GM19452 (cell line): ENCODE results near the gene TIMP2.
"Not testable (repeated sequence)": the region's sequence is repeated elsewhere in the genome, so short reads cannot be mapped to it uniquely, and the experiment has no call there.

ENCODE experiments used
- ATAC-seq: cut with Tn5 transposase; IDR thresholded peaks from one replicate; pipeline ENCODE4 v1.9.1; 2021; ENCODE audit not compliant: unreplicated experiment

TIMP2 gene

DNA sequence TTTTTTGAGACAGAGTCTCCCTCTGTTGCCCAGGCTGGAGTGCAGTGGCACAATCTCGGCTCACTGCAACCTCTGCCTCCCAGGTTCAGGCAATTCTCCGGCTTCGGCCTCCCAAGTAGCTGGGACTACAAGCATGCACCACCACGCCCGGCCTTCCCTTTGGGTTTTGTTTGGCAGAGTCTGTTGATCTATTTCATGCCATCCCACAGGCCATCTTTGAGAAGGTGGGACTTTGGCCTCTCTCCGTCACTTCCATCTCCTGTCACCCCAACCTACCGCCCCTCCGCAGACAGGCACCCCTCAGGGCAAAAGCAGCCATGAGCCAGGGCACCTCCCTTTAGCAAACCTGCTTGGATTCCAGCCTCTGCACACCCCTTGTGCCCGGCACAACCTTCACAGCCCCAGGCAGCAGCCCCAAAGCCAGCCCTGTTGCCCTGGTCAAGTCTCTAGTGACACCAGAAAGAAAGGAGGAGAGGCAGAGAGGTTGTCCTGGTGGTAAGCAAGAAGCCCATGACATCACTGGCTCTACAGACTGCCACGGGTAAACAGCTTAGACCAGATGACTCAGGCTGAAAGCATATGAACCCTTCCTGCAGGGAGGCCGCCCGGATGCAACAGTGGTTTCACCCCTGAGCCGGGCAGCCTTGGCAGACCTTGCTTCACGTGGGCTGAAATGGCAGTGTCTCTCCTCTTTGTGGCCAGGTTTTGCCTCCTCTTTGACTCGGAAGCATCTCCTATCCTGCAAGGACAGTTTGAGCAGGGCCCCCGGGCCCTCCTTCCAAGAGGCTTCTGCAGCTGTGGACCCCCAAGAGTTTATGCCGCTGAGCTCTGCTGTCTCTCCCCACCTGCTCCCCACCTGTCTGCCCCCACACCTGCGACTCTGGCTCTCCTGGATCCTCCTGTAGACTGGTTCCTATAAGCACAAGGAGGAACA, 8.1 kb upstream of the TIMP2 start:
- ATAC-seq, result no peak

DNA sequence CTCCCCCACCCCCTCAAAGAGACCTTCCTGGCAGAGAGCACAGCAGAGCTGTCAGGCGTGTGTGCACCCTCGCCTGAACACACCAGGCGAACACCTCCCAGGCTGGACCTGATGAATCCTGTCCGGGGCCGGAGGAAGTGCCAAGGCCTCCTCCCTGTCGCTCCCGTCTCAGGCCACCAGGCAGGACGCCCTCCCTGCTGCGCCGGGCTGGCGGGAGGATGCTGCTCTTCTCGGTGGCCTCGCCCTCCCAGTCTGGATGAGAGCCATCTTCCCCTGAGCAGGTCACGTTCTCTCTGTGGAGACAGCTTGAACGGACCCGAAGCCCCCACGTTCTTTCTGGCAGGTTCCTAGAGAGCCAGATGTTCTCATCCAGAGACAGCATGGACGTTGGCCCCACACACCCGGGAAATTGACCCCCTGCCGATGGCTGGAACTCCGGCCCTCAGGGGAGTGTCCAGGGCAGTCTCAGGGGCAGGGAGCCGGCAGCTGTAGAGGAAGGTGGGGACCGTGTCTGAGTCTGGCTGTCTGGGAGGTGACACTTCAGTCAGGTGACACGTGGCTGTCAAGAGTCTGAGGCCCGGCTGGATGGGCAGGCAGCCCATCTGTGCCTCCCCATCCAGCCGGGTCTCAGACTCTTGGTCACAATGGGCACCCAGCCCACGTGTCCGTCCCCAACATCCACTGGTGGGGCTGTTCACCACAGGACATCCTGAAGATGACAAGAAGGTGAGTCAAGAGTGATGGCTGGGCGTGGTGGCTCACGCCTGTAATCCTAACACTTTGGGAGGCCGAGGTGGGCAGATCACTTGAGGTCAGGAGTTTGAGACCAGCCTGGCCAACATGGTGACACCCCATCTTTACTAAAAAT, 5.0 kb upstream of the TIMP2 start:
- no peak for ATAC-seq

DNA sequence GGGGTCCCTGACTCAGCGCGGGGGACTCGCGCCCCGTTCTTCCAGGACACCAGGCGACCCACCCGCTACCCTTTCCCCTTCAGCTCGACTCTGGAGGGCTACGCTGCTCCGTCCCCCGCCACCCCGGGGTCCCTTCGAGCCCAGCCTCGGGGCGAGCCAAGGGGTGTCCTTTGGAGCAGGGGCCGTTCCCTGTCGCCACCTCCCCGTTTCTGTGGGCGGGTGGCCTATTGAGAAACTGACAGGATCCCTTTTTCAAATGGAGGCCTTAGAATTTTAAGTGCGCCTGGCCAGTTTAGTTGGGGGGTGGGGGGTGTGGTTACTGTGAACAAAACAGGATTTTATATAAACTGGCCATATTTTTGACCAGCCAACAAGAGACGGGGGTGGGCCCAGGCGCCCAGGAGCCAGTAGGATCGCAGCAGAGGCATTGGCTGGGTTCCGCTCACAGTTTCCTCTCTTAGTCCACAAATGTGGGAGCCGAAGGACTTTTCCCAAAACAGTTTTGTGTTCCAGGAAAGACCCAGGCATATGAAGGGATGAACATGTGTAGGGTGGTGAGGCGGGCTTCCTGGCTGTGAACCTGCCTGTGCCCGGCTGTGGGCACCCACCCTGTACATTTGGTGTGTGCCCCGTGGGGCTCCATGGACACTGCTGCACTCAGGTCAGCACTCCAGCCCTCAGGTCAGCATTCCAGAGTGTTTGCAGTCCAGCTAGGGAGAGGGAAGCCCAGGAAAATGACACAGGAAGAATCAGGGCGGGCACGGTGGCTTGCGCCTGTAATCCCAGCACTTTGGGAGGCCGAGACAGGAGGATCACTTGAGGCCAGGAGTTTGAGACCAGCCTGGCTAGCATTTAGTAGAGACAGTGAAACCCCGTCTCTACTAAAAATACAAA, 722 bp upstream of the TIMP2 start:
- ATAC-seq, result no peak

DNA sequence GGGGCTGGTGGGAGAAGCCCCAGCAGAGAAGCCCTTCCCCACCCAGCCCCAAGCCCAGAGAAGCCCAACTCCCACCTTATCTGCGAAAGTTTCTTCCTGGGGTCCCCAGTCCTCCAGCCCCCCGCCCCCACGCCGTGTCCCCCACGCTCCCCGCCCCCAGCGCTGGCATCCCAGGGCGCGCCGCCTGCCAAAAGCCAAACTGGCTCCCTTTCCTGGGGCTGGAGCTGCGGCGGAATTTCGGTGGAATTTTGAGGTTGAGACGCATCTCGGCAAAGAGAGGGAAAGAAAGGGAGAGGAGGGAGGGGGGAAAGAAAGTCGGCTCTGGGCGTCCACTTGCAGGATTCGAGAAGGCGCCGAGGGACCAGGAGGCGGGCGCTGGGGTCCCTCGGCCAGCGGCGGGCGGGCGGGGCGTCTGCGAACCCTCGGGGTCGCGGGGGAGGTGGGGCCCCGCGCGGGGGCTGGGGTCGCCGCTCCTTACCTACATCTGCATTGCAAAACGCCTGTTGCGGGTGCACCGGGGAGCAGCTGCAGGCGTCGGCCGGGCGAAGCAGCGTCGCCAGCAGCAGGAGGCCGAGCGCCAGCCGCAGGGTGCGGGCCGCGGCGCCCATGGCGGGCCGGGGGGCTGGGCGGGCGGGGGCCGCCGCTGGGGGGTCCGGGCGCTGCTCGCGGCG, 571 bp downstream of the TIMP2 start:
- no peak for ATAC-seq

DNA sequence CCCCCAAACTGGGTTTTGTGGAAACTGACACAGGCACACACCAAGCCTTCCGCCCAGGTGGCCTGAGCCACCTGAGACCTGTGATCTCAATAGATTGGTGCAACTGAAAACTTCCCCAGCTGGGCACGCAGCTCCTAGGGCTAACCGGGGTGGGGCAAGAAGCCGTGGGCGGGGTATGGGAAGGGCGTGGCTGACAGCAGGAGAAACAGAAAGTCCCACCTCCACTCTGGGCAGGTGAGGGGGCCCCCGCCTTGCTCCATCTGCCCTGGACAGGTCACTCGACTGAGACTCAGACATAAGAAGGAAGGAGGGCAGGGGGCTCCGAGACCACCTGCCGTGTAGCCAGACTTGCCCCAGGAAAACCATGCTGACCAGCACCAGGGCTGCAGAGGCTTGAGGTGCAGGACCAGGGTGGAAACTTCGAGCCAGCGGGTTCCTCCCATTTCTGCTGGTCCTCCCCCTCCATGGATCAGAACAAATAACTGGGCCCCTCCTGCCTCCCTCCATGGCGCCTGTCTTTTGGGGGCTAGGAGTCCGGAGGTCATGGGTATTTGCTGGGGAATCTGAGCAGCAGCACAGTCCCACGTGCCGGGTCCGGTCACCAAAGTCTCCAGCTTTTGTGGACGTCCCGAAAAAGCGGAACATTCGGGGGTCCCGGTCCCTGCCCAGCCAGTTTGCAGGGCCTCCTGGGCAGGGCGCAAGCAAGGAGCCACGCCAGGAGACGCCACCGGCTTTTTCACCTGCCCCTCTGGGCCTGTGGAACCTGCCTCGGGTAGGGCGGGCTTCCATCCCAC, 1.3 kb downstream of the TIMP2 start:
- no peak for ATAC-seq

DNA sequence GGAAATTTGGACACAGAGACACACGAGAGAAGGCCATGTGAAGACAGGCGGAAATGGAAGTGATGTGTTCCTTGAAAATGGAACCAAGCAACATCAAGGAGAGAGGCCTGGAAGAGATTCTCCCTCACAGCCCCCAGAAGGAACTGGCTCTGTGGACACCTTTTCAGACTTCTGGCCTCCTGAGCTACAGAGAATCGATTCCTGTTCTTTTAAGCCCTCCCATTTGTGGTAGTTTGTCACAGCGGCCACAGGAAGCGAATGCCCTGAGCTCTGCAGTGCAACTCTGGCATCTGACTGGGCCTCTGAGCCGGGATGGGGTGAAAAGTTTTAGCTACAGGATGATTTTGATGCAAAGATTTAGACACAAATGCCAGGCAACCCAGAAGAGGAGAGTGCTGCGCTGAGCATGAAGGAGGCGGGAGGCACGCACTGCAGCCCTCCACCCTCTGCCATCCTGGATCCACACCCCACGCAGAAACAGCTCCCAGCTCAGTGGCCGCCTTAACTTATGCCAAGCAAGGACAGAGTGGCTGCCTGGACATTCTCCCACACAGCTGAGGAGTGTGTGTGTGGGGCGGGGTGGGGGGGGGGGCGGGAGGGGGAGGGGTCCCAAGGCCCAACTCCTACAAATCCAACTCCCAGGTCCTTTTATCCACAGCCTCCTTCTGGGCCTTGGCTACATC, 2.2 kb downstream of the TIMP2 start:
- no peak for ATAC-seq

DNA sequence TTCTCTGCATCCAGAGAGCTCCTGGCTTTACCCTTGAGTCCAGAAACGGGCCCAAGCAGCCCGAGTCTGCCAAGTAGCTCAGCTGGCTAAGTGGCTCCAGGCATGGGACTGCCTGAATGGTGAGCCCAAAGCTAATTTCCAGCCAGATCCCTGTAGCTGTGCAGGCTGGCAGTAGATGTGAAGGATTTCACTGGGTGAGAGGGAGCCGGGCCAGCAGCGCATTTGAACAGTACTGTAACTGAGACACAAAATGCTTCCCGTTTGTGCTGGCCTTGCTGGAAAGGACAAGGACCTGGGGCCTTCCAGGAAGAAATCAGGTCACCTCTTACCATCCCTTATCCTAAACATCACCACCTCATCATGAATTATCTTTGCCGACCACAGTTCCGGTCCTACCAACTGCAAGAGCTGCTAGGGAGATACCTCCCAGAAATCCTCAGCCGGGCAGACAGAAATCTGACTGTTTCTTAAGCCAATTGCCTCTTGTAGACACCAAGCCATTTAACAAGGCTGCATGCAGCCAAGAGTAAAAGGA, 3.7 kb downstream of the TIMP2 start:
- no peak for ATAC-seq

DNA sequence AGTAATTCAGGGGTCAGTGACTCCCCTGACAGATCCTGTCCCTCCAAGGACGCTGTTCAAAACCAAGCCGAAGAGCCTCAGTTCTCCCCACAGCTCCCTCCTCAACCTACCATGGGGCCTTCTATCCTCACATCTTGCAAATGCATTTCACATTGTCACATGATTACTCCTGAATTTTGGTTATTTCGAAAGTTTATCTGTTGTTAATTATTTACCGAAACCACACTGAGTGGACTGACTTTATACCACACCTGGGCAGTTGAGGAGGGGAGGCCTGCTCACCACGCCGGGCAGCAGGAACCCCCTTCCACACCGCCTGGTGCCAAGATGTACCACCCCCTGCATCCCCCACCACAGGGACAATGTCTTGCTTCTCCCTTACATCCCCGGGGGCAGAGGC, 4.7 kb downstream of the TIMP2 start:
- no peak for ATAC-seq

DNA sequence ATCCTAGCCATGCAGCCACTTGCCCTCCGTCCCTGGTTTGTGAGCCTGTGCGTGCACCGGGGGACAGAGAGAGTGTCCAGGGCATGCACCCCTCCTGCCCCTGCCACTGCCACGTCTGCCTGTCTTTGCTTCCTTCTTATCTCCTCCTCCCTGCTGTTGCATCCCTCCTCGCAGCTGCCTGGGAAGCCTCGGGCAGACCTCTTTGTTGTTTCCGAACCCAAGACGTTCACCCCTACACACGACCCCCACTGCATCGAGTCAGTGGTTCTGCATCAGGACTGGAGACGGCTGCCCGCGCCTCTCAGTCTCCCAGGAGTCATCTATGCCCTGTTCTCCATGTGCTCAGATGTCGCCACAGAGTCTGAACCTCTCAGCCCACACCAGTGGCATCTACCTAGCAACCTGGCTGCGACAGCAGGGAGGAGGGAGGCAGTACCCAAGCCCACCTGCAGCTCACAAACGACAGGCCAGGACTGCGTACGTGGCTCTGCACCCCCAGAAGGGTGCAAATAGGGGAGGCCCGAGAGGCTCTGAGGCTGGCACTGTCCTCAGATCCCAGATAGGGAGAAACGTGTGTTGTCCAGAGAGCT, 5.2 kb downstream of the TIMP2 start:
- ATAC-seq, result no peak

DNA sequence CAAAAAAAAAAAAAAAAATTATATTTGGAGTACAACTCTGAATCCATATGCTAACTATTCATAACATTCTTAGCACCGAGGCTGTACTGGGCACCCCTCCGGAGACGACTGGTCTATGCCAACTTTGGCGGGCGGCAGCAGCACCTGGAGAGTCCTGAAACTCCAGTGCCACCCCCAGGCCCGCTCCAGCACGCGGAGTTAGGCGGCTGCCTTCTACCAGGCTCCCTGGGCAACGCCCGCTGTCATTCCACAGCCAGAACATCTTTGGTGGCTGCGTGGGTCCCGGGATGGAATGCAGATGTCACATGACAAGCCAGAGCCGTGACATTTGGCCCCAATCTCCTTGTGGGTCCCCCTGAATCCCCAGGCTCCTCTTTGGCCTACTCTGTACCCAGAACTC, 6.2 kb downstream of the TIMP2 start:
- ATAC-seq, result no peak

DNA sequence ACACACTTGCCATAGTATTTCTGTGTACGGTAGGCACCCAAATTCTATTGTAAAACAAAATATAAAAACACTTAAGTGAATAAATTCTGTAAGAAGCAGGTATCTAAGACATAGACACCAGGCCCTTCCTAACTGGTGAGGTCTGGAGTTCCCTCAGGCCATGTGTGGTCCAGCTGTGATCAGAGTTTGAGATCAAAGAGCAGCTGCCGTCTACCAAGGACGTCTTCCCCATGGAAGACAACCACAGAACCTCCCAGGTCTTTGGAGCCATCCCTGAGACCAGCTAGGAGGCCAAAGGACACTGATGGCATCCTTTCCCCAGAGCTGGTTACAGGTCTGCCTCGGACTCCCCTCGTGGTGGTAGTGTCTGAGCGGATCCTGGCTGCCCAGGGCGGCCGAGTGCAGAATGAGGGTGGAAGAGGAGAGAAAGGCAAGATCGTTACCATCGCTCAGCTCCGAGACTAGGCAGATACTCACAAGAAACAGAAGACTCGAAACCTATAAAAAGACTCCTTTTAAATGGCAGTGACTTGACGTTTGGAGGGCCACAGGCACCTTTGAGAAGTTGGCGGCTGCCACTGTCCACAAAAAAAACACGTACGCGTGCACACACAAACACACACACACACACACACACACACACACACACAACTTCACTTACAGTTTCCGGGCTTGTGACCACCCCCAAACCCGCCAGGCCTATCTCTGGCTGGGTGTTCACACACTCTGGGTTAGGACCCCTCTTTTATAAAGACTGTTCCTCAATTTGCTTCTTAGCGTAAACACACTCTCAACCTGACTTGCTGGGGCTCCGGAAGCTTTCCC, 7.5 kb downstream of the TIMP2 start:
- ATAC-seq, result no peak

DNA sequence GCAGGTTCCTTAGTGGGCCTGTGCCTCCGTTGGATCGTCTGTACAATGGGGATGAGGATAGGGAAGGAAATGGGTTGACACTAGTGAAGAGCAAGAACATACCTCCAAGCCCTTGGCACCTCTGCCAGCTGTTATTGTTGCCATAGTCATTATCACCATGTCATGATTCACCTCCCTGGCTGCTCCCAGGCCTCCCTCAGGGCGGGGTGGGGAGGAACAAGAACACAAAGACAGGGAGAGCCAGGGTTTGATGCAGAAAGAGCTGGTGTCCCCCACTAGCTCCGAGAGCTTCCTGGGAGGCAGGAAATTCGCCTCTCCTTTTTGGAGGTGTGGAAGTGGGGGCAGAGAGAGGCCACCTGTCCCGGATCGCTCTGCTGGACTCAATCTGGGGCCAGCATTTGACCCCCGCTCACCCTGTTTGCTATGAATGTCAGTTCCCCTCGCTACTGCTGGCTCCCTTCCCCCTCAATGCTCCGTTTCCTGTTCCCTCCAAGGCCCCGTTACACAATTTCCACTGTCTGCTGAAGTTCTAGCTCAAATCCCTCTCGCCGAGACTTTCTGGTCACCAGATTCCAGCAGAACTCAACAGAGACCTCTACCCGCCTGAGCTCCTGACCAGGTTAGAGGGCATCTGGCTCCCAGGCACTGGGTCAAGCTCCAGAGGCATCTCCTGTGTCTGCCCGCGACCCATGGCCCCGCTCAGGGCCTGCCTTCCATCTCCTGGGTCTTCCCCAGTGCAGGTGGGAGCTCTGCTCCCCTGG, 9.1 kb downstream of the TIMP2 start:
- ATAC-seq, result no peak

DNA sequence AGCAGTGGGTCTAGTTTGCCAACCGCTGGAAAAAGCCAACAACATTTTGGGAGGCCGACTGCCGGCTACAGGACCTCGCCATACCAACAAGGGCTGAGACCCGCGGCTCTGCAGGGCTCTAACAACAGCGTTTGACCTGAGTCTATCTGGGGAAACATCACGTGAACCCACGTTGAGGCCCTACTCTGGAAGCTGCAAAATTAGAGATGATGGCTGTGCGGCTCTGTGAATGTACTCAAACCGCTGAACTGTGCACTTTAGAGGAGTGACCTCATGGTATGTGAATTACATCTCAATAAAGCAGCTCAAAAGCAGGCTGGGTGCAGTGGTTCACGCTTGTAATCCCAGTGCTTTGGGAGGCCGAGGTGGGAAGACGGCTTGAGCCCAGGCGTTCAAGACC, 12.1 kb downstream of the TIMP2 start:
- ATAC-seq, result no peak

DNA sequence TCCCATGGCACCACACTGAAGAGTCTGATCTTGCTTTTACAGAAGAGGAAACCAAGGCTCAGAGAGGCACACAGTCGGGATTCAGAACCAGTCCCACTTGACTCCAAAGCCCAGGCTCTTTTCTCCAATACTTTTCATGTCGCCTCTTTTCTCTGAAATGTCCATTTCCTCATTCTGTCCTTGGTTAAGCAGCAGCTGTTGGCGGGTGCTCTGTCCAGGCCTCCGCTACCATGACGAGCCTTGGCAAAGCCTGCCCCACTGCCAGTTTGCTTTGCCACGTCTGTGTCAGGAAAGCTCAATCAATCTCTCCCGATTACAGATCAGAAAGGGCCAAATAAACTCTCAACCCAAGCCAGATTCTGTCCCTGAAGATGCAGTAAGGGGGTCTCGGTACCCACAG, 13.1 kb downstream of the TIMP2 start:
- ATAC-seq, result no peak

DNA sequence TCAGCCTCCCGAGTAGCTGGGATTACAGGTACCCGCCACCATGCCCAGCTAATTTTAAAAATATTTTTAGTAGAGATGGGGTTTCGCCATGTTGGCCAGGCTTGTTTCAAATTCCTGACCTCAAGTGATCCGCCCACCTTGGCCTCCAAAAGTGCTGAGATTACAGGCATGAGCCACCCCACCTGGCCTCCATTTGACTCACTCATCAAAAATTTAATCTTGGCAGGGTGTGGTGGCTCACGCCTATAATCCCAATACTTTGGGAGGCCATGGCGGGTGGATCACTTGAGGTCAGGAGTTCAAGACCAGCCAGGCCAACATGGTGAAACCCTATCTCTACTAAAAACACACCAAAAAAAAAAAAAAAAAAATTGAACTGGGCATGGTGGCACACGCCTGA, 13.6 kb downstream of the TIMP2 start:
- ATAC-seq, result not testable (repeated sequence)

DNA sequence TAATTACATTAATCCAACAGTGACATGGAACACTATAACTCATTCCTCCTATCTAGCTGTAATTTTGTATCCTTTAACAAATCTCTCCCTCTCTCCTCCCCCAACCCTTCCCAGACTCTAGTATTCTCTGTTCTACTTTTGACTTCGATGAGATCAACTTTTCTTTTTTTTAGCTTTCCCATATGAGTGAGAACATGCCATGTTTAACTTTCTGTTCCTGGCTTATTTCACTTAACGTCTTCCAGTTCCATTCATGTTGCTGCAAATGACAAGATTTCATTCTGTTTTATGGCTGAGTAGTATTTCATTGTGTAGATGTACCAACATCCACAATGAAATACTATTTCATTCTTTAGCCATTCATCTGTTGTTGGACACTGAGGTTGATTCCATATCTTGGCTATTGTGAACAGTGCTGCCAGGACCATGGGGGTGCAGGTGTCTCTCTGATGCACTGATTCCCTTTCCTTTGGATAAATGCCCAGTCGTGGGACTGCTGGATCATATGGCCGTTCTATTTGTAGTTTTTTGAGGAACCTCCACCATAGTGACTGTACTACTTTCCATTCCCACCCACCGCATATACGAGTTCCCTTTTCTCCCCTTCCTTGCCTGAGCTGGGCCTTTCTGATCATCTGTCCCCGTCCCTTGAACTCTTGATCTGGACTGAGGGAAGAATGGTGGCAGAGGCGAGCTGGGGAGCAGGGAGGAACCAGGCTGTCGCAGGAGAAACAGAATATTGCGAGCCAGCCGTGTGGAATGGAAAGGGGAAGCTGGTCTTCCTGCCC, 14.5 kb downstream of the TIMP2 start:
- ATAC-seq, result no peak
